CD8-positive, alpha-beta memory T cell (primary cell): ENCODE results near the gene MOGAT1. TPM values are rescaled to one million over a fixed set of nuclear protein-coding genes. Genes with fewer than 3 reads are reported as not detected.

ENCODE experiments used
- CTCF ChIA-PET: fragments of 350-600 bp; sonication (Branson Sonifier 250); formaldehyde crosslinking; loops from one replicate; lab custom pipeline; 2021; ENCODE audit warnings: antibody characterized with exemption; lab: Charles Lee
- POLR2A ChIA-PET: fragments of 350-600 bp; sonication (Branson Sonifier 250); formaldehyde crosslinking; loops from one replicate; lab custom pipeline; 2021; ENCODE audit warnings: antibody characterized with exemption; lab: Charles Lee
- DNase-seq, 5 donors: peaks; one replicate each; pipeline versions ENCODE4 v3.0.0 to v3.0.0-alpha.2; 2020 to 2022; ENCODE audit warnings: mixed read lengths in 1 of 5
- H3K27ac ChIP-seq: one replicate; pipeline ENCODE4 v1.7.0; 2013; ENCODE audit warnings: low read depth, mild to moderate bottlenecking, low read length, moderate library complexity
- H3K27me3 ChIP-seq: 2 replicates; pipeline ENCODE4 v1.7.0; 2013; ENCODE audit warnings: low read length, mild to moderate bottlenecking; ENCODE audit not compliant: insufficient read depth, poor library complexity, severe bottlenecking
- H3K36me3 ChIP-seq: 2 replicates; pipeline ENCODE4 v1.7.0; 2013; ENCODE audit warnings: mild to moderate bottlenecking, low read length, moderate library complexity; ENCODE audit not compliant: insufficient read depth
- H3K4me1 ChIP-seq: 2 replicates; pipeline ENCODE4 v1.7.0; 2013; ENCODE audit warnings: mild to moderate bottlenecking, low read length, moderate library complexity; ENCODE audit not compliant: insufficient read depth
- H3K4me3 ChIP-seq: 2 replicates; pipeline ENCODE4 v1.7.0; 2013; ENCODE audit warnings: mild to moderate bottlenecking, low read length
- H3K9me3 ChIP-seq: 2 replicates; pipeline ENCODE4 v1.7.0; 2013; ENCODE audit warnings: mild to moderate bottlenecking, low read length
- H3K27ac Mint-ChIP-seq, 8 donors: one replicate each; pipeline ENCODE4 v1.8.0; 2020 to 2021; ENCODE audit warnings: mixed read lengths in 8 of 8, mild to moderate bottlenecking in 6 of 8, inconsistent platforms in 3 of 8, moderate library complexity in 3 of 8
- H3K27me3 Mint-ChIP-seq, 2 donors: one replicate each; pipeline ENCODE4 v1.8.0; 2020 to 2021; ENCODE audit warnings: mixed read lengths in 2 of 2, mild to moderate bottlenecking in 1 of 2, moderate library complexity in 1 of 2
- H3K36me3 Mint-ChIP-seq, 3 donors: one replicate each; pipeline ENCODE4 v1.8.0; 2020 to 2021; ENCODE audit warnings: mixed read lengths in 3 of 3, inconsistent platforms in 1 of 3, mild to moderate bottlenecking in 1 of 3
- H3K4me1 Mint-ChIP-seq, 3 donors: one replicate each; pipeline ENCODE4 v1.8.0; 2020 to 2021; ENCODE audit warnings: mixed read lengths in 3 of 3, inconsistent platforms in 1 of 3, mild to moderate bottlenecking in 1 of 3
- H3K4me3 Mint-ChIP-seq, 7 donors: one replicate each; pipeline ENCODE4 v1.8.0; 2020 to 2021; ENCODE audit warnings: mixed read lengths in 7 of 7, mild to moderate bottlenecking in 6 of 7, moderate library complexity in 4 of 7, inconsistent platforms in 2 of 7
- H3K9me3 Mint-ChIP-seq, 5 donors: one replicate each; pipeline ENCODE4 v1.8.0; 2020 to 2022; ENCODE audit warnings: mixed read lengths in 5 of 5, mild to moderate bottlenecking in 3 of 5, moderate library complexity in 2 of 5, inconsistent platforms in 1 of 5
- polyA plus RNA-seq: library from polyadenylated mRNA; unstranded; fragments of 300-500 nt; fragmentation: Illumina TruSeq; gene quantifications from one replicate; pipeline ENCODE4 v1.2.3, GENCODE V29; 2021
- total RNA-seq, 2 experiments: library from RNA; stranded (reverse); gene quantifications; one replicate each; pipeline ENCODE4 v1.2.3, GENCODE V29; 2021

The MOGAT1 gene
- total and polyA plus RNA-seq, 3 experiments from 2014 or later = not detected

DNA sequence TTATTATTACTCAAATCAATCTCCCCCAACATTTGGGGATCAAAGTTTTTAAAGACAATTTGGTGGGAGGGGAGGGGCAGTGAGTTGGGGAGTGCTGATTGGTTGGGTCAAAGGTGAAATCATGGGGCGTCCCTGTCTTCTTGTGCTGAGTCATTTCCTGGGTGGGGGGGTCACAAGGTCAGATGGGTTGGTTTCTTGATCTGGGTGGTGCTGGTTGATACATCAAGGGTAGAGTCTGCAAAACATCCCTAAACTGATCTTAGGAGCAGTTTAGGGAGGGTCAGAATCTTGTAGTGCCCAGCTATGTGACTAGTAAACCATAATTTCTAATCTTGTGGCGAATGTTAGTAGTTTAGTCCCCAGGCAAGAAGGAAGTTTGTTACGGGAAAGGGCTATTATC is 67.4 kb downstream of the MOGAT1 start:
- no peak overlapping the region for H3K4me3 ChIP-seq
- H3K27ac ChIP-seq = no peak overlapping the region
- Mint-ChIP-seq H3K36me3 (no peaks in the 10 kb centered on the region), H3K27ac (no peak overlapping the region), H3K4me1 (peaks cover 0 to 10% (median 7%) of the 10 kb centered on the region in 3 donors), H3K4me3 (no peak overlapping the region), H3K27me3 (peaks cover 2 to 25% of the 10 kb centered on the region in 2 donors), H3K9me3 (no peaks in the 10 kb centered on the region)
- no peaks in the 10 kb centered on the region for H3K27me3 ChIP-seq
- DNase-seq = no peak
- CTCF ChIA-PET = no interaction called here
- H3K9me3 ChIP-seq = no peaks in the 10 kb centered on the region
- no peaks in the 10 kb centered on the region for H3K4me1 ChIP-seq
- POLR2A ChIA-PET = no interaction called here
- H3K36me3 ChIP-seq = no peaks in the 10 kb centered on the region

DNA sequence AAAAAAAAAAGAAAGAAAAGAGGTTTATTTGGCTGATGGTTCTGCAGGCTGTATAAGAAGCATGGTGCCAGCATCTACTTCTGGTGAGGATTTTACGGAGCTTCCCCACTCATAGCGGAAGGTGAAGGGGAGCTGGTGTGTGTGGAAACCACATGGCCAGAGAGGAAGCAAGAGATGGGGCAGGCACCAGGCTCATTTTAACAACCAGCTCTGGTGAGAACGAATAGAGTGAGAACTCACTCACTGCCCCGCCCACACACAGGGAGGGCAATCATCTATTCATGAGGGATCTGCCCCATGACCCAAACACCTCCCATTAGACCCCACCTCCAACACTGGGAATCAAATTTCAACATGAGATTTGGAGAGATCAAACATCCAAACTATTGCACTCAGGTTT is 68.5 kb downstream of the MOGAT1 start:
- Mint-ChIP-seq H3K36me3 (no peaks in the 10 kb centered on the region), H3K27ac (no peak overlapping the region), H3K4me1 (peaks cover 0 to 10% (median 7%) of the 10 kb centered on the region in 3 donors), H3K9me3 (no peaks in the 10 kb centered on the region), H3K27me3 (peaks cover 2 to 26% of the 10 kb centered on the region in 2 donors), H3K4me3 (no peak overlapping the region)
- CTCF ChIA-PET = no interaction called here
- Histone ChIP-seq H3K4me3 (no peak overlapping the region), H3K36me3 (no peaks in the 10 kb centered on the region), H3K27me3 (no peaks in the 10 kb centered on the region), H3K27ac (no peak overlapping the region), H3K9me3 (no peaks in the 10 kb centered on the region), H3K4me1 (no peaks in the 10 kb centered on the region)
- POLR2A ChIA-PET = no interaction called here
- no peak for DNase-seq

DNA sequence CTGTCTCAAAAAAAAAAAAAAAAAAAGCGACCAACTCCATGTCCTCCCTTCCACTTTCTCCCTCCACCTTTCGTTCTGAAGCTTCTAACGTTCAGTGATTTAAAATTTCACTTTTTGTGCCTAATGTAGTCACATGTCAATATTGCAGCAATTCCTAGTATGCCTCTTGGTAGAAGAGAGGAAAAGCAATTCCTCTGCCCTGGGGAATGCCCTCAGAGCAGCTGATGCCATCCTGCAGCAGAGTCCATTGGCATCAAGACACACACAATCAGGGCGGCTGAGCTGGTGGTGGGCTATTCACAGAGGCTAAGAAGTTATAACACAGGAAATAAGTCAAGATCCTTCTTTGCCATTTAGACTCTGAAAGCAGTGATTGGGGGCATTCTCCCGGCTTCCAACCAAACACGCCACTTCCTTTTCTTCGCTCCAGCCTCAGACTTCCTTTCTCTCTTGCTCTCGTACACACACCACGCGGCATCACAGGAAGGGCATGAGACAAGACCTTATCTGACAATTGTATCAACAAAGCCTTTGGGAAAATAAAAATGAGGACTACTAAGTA is 71.9 kb downstream of the MOGAT1 start:
- no peaks in the 10 kb centered on the region for H3K36me3 ChIP-seq
- H3K27ac ChIP-seq = no peak overlapping the region
- H3K9me3 Mint-ChIP-seq = no peaks in the 10 kb centered on the region
- H3K4me1 ChIP-seq = no peaks in the 10 kb centered on the region
- H3K36me3 Mint-ChIP-seq = no peaks in the 10 kb centered on the region
- no peaks in the 10 kb centered on the region for H3K27me3 ChIP-seq
- H3K27me3 Mint-ChIP-seq = peaks cover 6 to 12% of the 10 kb centered on the region in 2 donors
- H3K4me3 Mint-ChIP-seq = no peak overlapping the region
- no peaks in the 10 kb centered on the region for H3K9me3 ChIP-seq
- no peak for DNase-seq
- H3K27ac Mint-ChIP-seq = no peak overlapping the region
- peaks cover 0 to 10% (median 7%) of the 10 kb centered on the region in 3 donors for H3K4me1 Mint-ChIP-seq
- H3K4me3 ChIP-seq = no peak overlapping the region
- ChIA-PET CTCF (interaction anchor here (0.7 kb wide), 1 partner anchor 454 kb away, joined by 6 read pairs; no protein-coding TSS in a partner anchor), POLR2A (no interaction called here)

GRCh38 chr2:222745836-222746559 is 74.5 kb downstream of the MOGAT1 start:
- CTCF ChIA-PET = no interaction called here
- Mint-ChIP-seq H3K36me3 (no peaks in the 10 kb centered on the region), H3K27me3 (peaks cover 4 to 9% of the 10 kb centered on the region in 2 donors), H3K27ac (no peak overlapping the region), H3K9me3 (no peaks in the 10 kb centered on the region), H3K4me1 (peaks cover 0 to 7% (median 6%) of the 10 kb centered on the region in 3 donors), H3K4me3 (no peak overlapping the region)
- DNase-seq = no peak
- Histone ChIP-seq H3K36me3 (no peaks in the 10 kb centered on the region), H3K9me3 (no peaks in the 10 kb centered on the region), H3K4me1 (no peaks in the 10 kb centered on the region), H3K27me3 (no peaks in the 10 kb centered on the region), H3K27ac (no peak overlapping the region), H3K4me3 (no peak overlapping the region)
- POLR2A ChIA-PET = no interaction called here

- no peak for DNase-seq
- no peak overlapping the region for H3K4me3 Mint-ChIP-seq
- POLR2A ChIA-PET = no interaction called here
- H3K4me3 ChIP-seq = no peak overlapping the region
- no peaks in the 10 kb centered on the region for H3K9me3 ChIP-seq
- CTCF ChIA-PET = no interaction called here
- H3K27ac Mint-ChIP-seq = no peak overlapping the region
- no peaks in the 10 kb centered on the region for H3K36me3 ChIP-seq
- peaks cover 4 to 16% (median 8%) of the 10 kb centered on the region in 3 donors for H3K4me1 Mint-ChIP-seq
- no peaks in the 10 kb centered on the region for H3K27me3 ChIP-seq
- no peaks in the 10 kb centered on the region for H3K36me3 Mint-ChIP-seq
- H3K27me3 Mint-ChIP-seq = peaks cover 7 to 9% of the 10 kb centered on the region in 2 donors
- no peak overlapping the region for H3K27ac ChIP-seq
- no peaks in the 10 kb centered on the region for H3K9me3 Mint-ChIP-seq
- H3K4me1 ChIP-seq = no peaks in the 10 kb centered on the region
These were observed 76.2 kb downstream of the MOGAT1 start for GRCh38 chr2:222747526-222748160.

GRCh38 chr2:222750533-222750932 is 79.1 kb downstream of the MOGAT1 start:
- no peaks in the 10 kb centered on the region for H3K9me3 Mint-ChIP-seq
- H3K4me3 Mint-ChIP-seq = no peak overlapping the region
- H3K4me3 ChIP-seq = no peak overlapping the region
- ChIA-PET POLR2A (interaction anchor here (0.7 kb wide), 1 partner anchor 71 kb away, joined by 3 read pairs; no protein-coding TSS in a partner anchor), CTCF (no interaction called here)
- H3K27ac Mint-ChIP-seq = no peak overlapping the region
- H3K9me3 ChIP-seq = no peaks in the 10 kb centered on the region
- no peaks in the 10 kb centered on the region for H3K36me3 Mint-ChIP-seq
- H3K36me3 ChIP-seq = no peaks in the 10 kb centered on the region
- H3K4me1 Mint-ChIP-seq = peaks cover 2 to 16% (median 7%) of the 10 kb centered on the region in 3 donors
- peaks cover 0 to 5% of the 10 kb centered on the region in 2 donors for H3K27me3 Mint-ChIP-seq
- H3K27ac ChIP-seq = no peak overlapping the region
- DNase-seq = no peak
- H3K27me3 ChIP-seq = no peaks in the 10 kb centered on the region
- no peaks in the 10 kb centered on the region for H3K4me1 ChIP-seq

DNA sequence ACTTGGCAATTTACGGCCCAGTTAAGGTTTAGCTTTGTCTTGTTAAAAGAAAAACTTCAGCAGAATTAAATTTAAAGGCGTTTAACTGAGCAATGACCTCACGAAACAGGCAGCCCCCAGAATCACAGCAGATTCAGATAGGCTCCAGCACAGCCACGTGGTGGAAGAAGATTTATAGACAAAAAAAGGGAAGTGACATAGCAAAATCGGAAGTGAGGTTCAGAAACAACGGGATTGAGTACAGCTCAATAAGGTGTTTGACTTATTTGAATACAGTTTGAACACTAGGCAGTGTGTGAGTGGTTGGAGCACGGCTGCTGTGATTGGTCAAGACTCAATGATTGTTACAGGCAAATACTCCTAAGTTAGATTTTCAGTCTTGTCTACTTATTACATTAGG is 79.8 kb downstream of the MOGAT1 start:
- no peaks in the 10 kb centered on the region for H3K27me3 ChIP-seq
- Mint-ChIP-seq H3K4me3 (no peak overlapping the region), H3K27me3 (peaks cover 0 to 5% of the 10 kb centered on the region in 2 donors), H3K27ac (no peak overlapping the region), H3K36me3 (no peaks in the 10 kb centered on the region), H3K4me1 (peaks cover 2 to 16% (median 7%) of the 10 kb centered on the region in 3 donors), H3K9me3 (no peaks in the 10 kb centered on the region)
- ChIA-PET CTCF (no interaction called here), POLR2A (no interaction called here)
- DNase-seq = no peak
- H3K4me3 ChIP-seq = no peak overlapping the region
- no peak overlapping the region for H3K27ac ChIP-seq
- H3K9me3 ChIP-seq = no peaks in the 10 kb centered on the region
- no peaks in the 10 kb centered on the region for H3K4me1 ChIP-seq
- no peaks in the 10 kb centered on the region for H3K36me3 ChIP-seq
